HEK293 (cell line): Measurements from ENCODE around the gene ATP1A3.
A peak's percentile ranks its signal among the peaks of the same experiment; 100 is the strongest.

Experiments
- EGR2 ChIP-seq: fragments of 450-650 bp; formaldehyde crosslinking; IDR thresholded peaks from 2 replicates; pipeline ENCODE4 v1.5.1; 2016; ENCODE audit warnings: low read depth, missing biosample characterization, missing genetic modification characterization
- GLIS2 ChIP-seq: fragments of 450-650 bp; formaldehyde crosslinking; IDR thresholded peaks from 2 replicates; pipeline ENCODE4 v1.5.1; 2016; ENCODE audit warnings: missing biosample characterization, missing genetic modification characterization
- KLF16 ChIP-seq: fragments of 450-650 bp; formaldehyde crosslinking; IDR thresholded peaks from 2 replicates; pipeline ENCODE4 v1.5.1; 2017; ENCODE audit warnings: missing biosample characterization, missing genetic modification characterization
- RBAK ChIP-seq: fragments of 450-650 bp; formaldehyde crosslinking; IDR thresholded peaks from 2 replicates; pipeline ENCODE4 v1.5.1; 2016; ENCODE audit warnings: missing biosample characterization, missing genetic modification characterization
- SP3 ChIP-seq: fragments of 450-650 bp; formaldehyde crosslinking; IDR thresholded peaks from 2 replicates; pipeline ENCODE4 v1.5.1; 2016; ENCODE audit warnings: missing biosample characterization, missing genetic modification characterization
- SP7 ChIP-seq: fragments of 450-650 bp; formaldehyde crosslinking; IDR thresholded peaks from 2 replicates; pipeline ENCODE4 v1.5.1; 2016; ENCODE audit warnings: missing biosample characterization, missing genetic modification characterization
- TRIM28 ChIP-seq: IDR thresholded peaks from 2 replicates; pipeline ENCODE4 v1.6.1; 2011; ENCODE audit warnings: low read length, control low read depth, borderline replicate concordance
- WT1 ChIP-seq: fragments of 450-650 bp; formaldehyde crosslinking; IDR thresholded peaks from 2 replicates; pipeline ENCODE4 v1.5.1; 2016; ENCODE audit warnings: missing biosample characterization, missing genetic modification characterization
- ZBTB20 ChIP-seq: fragments of 450-650 bp; formaldehyde crosslinking; IDR thresholded peaks from 2 replicates; pipeline ENCODE4 v1.5.1; 2016; ENCODE audit warnings: missing biosample characterization, missing genetic modification characterization
- ZNF133 ChIP-seq: fragments of 450-650 bp; formaldehyde crosslinking; IDR thresholded peaks from 2 replicates; pipeline ENCODE4 v1.5.1; 2016; ENCODE audit warnings: missing biosample characterization, missing genetic modification characterization
- ZNF175 ChIP-seq: fragments of 450-650 bp; formaldehyde crosslinking; IDR thresholded peaks from 2 replicates; pipeline ENCODE4 v1.5.1; 2016; ENCODE audit warnings: missing biosample characterization, missing genetic modification characterization
- ZNF239 ChIP-seq: fragments of 450-650 bp; formaldehyde crosslinking; IDR thresholded peaks from 2 replicates; pipeline ENCODE4 v1.5.1; 2016; ENCODE audit warnings: missing biosample characterization, missing genetic modification characterization
- ZNF266 ChIP-seq: fragments of 450-650 bp; formaldehyde crosslinking; IDR thresholded peaks from 2 replicates; pipeline ENCODE4 v1.5.1; 2016; ENCODE audit warnings: missing biosample characterization, missing genetic modification characterization, low read depth
- ZNF292 ChIP-seq: fragments of 450-650 bp; formaldehyde crosslinking; IDR thresholded peaks from 2 replicates; pipeline ENCODE4 v1.5.1; 2016; ENCODE audit warnings: low read depth, missing biosample characterization, missing genetic modification characterization, borderline replicate concordance
- ZNF366 ChIP-seq: fragments of 450-650 bp; formaldehyde crosslinking; conservative IDR thresholded peaks from 2 replicates; pipeline ENCODE4 v1.5.1; 2016; ENCODE audit warnings: missing biosample characterization, missing genetic modification characterization
- ZNF501 ChIP-seq: fragments of 450-650 bp; formaldehyde crosslinking; IDR thresholded peaks from 2 replicates; pipeline ENCODE4 v1.5.1; 2016; ENCODE audit warnings: missing biosample characterization, missing genetic modification characterization
- ZNF621 ChIP-seq: fragments of 450-650 bp; formaldehyde crosslinking; IDR thresholded peaks from 2 replicates; pipeline ENCODE4 v1.5.1; 2017; ENCODE audit warnings: missing biosample characterization, missing genetic modification characterization
- ZNF777 ChIP-seq: fragments of 450-650 bp; formaldehyde crosslinking; IDR thresholded peaks from 2 replicates; pipeline ENCODE4 v1.5.1; 2017; ENCODE audit warnings: missing biosample characterization, missing genetic modification characterization, borderline replicate concordance
- ZNF791 ChIP-seq: fragments of 450-650 bp; formaldehyde crosslinking; IDR thresholded peaks from 2 replicates; pipeline ENCODE4 v1.5.1; 2016; ENCODE audit warnings: missing biosample characterization, missing genetic modification characterization
- ZXDB ChIP-seq: fragments of 450-650 bp; formaldehyde crosslinking; IDR thresholded peaks from 2 replicates; pipeline ENCODE4 v1.5.1; 2016; ENCODE audit warnings: missing biosample characterization, missing genetic modification characterization
- TF ChIP-seq, protein P1 (sequence below): fragments of 450-650 bp; IDR thresholded peaks from 2 replicates; pipeline ENCODE4 v1.5.1; 2018; ENCODE audit warnings: missing biosample characterization, missing genetic modification characterization
- TF ChIP-seq, protein P2 (sequence below): fragments of 450-650 bp; formaldehyde crosslinking; IDR thresholded peaks from 2 replicates; pipeline ENCODE4; 2016; ENCODE audit warnings: missing biosample characterization, missing genetic modification characterization
- TF ChIP-seq, protein P3 (sequence below): fragments of 450-650 bp; formaldehyde crosslinking; conservative IDR thresholded peaks from 2 replicates; pipeline ENCODE4 v1.5.1; 2016; ENCODE audit warnings: low read depth, missing biosample characterization, missing genetic modification characterization
- TF ChIP-seq, protein P4 (sequence below): fragments of 450-650 bp; formaldehyde crosslinking; IDR thresholded peaks from 2 replicates; pipeline ENCODE4 v1.5.1; 2017; ENCODE audit warnings: missing biosample characterization, missing genetic modification characterization
- TF ChIP-seq, protein P5 (sequence below): fragments of 450-650 bp; formaldehyde crosslinking; IDR thresholded peaks from 2 replicates; pipeline ENCODE4 v1.5.1; 2017; ENCODE audit warnings: missing biosample characterization, missing genetic modification characterization

The ATP1A3 gene

DNA sequence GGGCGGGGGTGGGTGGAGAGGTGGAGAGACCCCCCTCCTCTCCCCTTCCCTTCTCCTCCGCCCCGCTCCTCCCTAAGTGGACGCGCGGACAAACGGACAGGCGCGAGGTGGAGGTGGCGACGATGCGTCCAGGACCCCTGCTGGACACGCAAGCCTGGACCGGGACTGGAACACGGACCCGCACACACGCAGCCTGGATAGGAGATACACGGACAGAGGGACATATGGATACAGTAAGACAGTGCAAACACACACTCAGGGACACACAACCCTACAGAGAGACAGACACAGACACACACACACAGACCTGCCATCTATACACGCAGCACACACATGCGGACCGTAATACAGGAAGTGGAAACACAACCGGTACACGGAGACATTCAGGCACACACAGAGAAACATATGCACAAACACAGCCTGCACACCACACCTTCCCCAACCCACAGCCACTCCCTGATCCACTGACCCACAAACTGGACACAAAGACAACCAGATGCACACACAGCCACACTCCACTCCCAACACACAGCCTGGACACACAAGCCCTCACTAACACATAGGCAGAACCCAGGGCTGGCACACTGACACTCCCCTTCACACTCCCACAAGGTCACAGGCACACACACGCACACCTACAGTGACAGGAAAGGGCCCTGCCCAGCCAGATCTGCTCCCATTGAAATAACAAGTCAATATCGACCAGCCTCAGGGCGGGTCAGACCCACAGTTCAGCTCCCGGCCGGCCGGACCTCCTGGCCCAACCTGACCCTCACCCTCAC, 65.1 kb downstream of the ATP1A3 start (continued):
- peak; percentile 55 for TF ChIP-seq ZNF777 (tag by site-specific recombination)
- TF ChIP-seq, protein P1, sequence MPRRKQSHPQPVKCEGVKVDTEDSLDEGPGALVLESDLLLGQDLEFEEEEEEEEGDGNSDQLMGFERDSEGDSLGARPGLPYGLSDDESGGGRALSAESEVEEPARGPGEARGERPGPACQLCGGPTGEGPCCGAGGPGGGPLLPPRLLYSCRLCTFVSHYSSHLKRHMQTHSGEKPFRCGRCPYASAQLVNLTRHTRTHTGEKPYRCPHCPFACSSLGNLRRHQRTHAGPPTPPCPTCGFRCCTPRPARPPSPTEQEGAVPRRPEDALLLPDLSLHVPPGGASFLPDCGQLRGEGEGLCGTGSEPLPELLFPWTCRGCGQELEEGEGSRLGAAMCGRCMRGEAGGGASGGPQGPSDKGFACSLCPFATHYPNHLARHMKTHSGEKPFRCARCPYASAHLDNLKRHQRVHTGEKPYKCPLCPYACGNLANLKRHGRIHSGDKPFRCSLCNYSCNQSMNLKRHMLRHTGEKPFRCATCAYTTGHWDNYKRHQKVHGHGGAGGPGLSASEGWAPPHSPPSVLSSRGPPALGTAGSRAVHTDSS (tag by site-specific recombination), result no peak
- TF ChIP-seq KLF16 (tag by site-specific recombination), result no peak
- peak; percentile 33; the same call in 1 of the 2 replicates for TF ChIP-seq ZNF501 (tag by site-specific recombination)
- TF ChIP-seq SP7 (tag by site-specific recombination), result peak; percentile 63; the same call in 1 of the 2 replicates
- peak; percentile 58 for TF ChIP-seq ZBTB20 (tag by site-specific recombination)
- TF ChIP-seq ZNF133 (tag by site-specific recombination), result peak; percentile 40; the same call in 1 of the 2 replicates
- 0 out of 2 replicates have a peak, but pooled peaks have one; percentile 10 for TF ChIP-seq ZNF791 (tag by site-specific recombination)
- TF ChIP-seq WT1, result peak; percentile 41; the same call in 1 of the 2 replicates
- TF ChIP-seq ZNF239 (tag by site-specific recombination), result peak; percentile 71; the same call in 1 of the 2 replicates
- peak; percentile 49 for TF ChIP-seq ZNF266 (tag by site-specific recombination)
- TF ChIP-seq EGR2, result peak; percentile 89
- no peak for TF ChIP-seq RBAK (tag by site-specific recombination)
- TF ChIP-seq, protein P2, sequence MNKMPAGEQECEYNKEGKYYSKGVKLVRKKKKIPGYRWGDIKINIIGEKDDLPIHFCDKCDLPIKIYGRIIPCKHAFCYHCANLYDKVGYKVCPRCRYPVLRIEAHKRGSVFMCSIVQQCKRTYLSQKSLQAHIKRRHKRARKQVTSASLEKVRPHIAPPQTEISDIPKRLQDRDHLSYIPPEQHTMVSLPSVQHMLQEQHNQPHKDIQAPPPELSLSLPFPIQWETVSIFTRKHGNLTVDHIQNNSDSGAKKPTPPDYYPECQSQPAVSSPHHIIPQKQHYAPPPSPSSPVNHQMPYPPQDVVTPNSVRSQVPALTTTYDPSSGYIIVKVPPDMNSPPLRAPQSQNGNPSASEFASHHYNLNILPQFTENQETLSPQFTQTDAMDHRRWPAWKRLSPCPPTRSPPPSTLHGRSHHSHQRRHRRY, result 0 out of 2 replicates have a peak, but pooled peaks have one; percentile 27
- TF ChIP-seq ZNF175 (tag by site-specific recombination), result no peak
- TF ChIP-seq GLIS2 (tag by site-specific recombination), result peak; percentile 31; the same call in 1 of the 2 replicates
- TF ChIP-seq, protein P3, sequence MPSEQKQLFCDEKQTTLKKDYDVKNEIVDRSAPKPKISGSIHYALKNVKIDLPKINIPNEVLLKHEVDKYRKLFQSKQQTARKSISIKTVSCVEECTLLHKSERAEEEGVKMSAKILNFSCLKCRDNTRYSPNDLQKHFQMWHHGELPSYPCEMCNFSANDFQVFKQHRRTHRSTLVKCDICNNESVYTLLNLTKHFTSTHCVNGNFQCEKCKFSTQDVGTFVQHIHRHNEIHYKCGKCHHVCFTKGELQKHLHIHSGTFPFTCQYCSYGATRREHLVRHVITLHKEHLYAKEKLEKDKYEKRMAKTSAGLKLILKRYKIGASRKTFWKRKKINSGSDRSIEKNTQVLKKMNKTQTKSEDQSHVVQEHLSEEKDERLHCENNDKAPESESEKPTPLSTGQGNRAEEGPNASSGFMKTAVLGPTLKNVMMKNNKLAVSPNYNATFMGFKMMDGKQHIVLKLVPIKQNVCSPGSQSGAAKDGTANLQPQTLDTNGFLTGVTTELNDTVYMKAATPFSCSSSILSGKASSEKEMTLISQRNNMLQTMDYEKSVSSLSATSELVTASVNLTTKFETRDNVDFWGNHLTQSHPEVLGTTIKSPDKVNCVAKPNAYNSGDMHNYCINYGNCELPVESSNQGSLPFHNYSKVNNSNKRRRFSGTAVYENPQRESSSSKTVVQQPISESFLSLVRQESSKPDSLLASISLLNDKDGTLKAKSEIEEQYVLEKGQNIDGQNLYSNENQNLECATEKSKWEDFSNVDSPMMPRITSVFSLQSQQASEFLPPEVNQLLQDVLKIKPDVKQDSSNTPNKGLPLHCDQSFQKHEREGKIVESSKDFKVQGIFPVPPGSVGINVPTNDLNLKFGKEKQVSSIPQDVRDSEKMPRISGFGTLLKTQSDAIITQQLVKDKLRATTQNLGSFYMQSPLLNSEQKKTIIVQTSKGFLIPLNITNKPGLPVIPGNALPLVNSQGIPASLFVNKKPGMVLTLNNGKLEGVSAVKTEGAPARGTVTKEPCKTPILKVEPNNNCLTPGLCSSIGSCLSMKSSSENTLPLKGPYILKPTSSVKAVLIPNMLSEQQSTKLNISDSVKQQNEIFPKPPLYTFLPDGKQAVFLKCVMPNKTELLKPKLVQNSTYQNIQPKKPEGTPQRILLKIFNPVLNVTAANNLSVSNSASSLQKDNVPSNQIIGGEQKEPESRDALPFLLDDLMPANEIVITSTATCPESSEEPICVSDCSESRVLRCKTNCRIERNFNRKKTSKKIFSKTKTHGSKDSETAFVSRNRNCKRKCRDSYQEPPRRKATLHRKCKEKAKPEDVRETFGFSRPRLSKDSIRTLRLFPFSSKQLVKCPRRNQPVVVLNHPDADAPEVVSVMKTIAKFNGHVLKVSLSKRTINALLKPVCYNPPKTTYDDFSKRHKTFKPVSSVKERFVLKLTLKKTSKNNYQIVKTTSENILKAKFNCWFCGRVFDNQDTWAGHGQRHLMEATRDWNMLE (tag by site-specific recombination), result no peak
- TF ChIP-seq ZXDB (tag by site-specific recombination), result no peak
- TF ChIP-seq TRIM28, result no peak
- TF ChIP-seq, protein P4, sequence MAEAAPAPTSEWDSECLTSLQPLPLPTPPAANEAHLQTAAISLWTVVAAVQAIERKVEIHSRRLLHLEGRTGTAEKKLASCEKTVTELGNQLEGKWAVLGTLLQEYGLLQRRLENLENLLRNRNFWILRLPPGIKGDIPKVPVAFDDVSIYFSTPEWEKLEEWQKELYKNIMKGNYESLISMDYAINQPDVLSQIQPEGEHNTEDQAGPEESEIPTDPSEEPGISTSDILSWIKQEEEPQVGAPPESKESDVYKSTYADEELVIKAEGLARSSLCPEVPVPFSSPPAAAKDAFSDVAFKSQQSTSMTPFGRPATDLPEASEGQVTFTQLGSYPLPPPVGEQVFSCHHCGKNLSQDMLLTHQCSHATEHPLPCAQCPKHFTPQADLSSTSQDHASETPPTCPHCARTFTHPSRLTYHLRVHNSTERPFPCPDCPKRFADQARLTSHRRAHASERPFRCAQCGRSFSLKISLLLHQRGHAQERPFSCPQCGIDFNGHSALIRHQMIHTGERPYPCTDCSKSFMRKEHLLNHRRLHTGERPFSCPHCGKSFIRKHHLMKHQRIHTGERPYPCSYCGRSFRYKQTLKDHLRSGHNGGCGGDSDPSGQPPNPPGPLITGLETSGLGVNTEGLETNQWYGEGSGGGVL (tag by site-specific recombination), result peak; percentile 32; the same call in 1 of the 2 replicates
- 0 out of 2 replicates have a peak, but pooled peaks have one; percentile 24 for TF ChIP-seq ZNF366 (tag by site-specific recombination)
- TF ChIP-seq ZNF292 (tag by site-specific recombination), result no peak
- TF ChIP-seq ZNF621 (tag by site-specific recombination), result 0 out of 2 replicates have a peak, but pooled peaks have one; percentile 28
- peak; percentile 38; the same call in 1 of the 2 replicates for TF ChIP-seq SP3 (tag by site-specific recombination)
- TF ChIP-seq, protein P5, sequence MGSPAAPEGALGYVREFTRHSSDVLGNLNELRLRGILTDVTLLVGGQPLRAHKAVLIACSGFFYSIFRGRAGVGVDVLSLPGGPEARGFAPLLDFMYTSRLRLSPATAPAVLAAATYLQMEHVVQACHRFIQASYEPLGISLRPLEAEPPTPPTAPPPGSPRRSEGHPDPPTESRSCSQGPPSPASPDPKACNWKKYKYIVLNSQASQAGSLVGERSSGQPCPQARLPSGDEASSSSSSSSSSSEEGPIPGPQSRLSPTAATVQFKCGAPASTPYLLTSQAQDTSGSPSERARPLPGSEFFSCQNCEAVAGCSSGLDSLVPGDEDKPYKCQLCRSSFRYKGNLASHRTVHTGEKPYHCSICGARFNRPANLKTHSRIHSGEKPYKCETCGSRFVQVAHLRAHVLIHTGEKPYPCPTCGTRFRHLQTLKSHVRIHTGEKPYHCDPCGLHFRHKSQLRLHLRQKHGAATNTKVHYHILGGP (tag by site-specific recombination), result 0 out of 2 replicates have a peak, but pooled peaks have one; percentile 25
